Neutrophil (primary cell): ENCODE data around the gene SLC7A1.

Source experiments
- H3K27ac ChIP-seq: fragments of 200-600 bp; sonication (generic); 2 replicates; pipeline ENCODE4 v1.5.1; 2016; ENCODE audit warnings: mild to moderate bottlenecking, moderate library complexity
- H3K27me3 ChIP-seq: fragments of 200-600 bp; sonication (generic); 2 replicates; pipeline ENCODE4 v1.6.0; 2016; ENCODE audit warnings: mild to moderate bottlenecking
- H3K36me3 ChIP-seq: fragments of 200-600 bp; sonication (generic); 2 replicates; pipeline ENCODE4 v1.5.1; 2017
- H3K4me1 ChIP-seq, 2 experiments: fragments of 200-600 bp in 1 of 2; sonication (generic) in 1 of 2; 1 replicate in 1 of 2; 2 replicates in 1 of 2; pipeline versions ENCODE4 v1.5.1 to v1.6.1; 2013 to 2016; ENCODE audit warnings: low read depth in 1 of 2, low read length in 1 of 2, mild to moderate bottlenecking in 1 of 2, moderate library complexity in 1 of 2; ENCODE audit not compliant: control insufficient read depth in 1 of 2, insufficient read depth in 1 of 2
- H3K4me3 ChIP-seq, 2 experiments: fragments of 200-600 bp in 1 of 2; sonication (generic) in 1 of 2; 1 replicate in 1 of 2; 2 replicates in 1 of 2; pipeline ENCODE4 v1.5.1; 2013 to 2016; ENCODE audit warnings: low read depth in 1 of 2, low read length in 1 of 2, mild to moderate bottlenecking in 1 of 2, moderate library complexity in 1 of 2
- H3K9me3 ChIP-seq: fragments of 200-600 bp; sonication (generic); 2 replicates; pipeline ENCODE4 v1.5.1; 2016
- CTCF ChIP-seq: fragments of 200-600 bp; sonication (generic); IDR thresholded peaks from 2 replicates; pipeline ENCODE4 v1.5.1; 2016; ENCODE audit warnings: antibody characterized with exemption

Gene SLC7A1

DNA sequence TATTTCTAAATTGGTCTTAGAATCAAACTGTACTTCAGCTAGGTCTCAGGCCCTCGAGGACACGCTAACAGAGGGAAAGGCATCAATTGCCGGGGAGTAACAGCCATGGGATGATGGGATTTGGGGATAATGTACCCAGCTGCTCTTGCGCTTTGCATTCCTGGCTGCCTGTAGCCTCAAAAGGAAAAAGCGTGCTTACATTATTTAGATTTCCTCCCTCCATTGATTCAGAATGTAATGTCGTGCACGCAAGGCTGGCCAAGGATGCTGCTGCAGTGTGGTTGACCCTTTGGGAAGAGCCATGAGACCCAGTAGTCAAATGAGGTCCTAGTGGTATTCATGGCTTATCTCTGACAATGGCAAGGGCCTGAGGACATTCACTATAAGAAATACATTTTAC, 95.1 kb downstream of the SLC7A1 start:
- Histone ChIP-seq H3K27me3 (peaks cover 32% of the 10 kb centered on the region), H3K4me1 (peaks cover 14 to 17% of the 10 kb centered on the region in 2 experiments)
- no peak for TF ChIP-seq CTCF

DNA sequence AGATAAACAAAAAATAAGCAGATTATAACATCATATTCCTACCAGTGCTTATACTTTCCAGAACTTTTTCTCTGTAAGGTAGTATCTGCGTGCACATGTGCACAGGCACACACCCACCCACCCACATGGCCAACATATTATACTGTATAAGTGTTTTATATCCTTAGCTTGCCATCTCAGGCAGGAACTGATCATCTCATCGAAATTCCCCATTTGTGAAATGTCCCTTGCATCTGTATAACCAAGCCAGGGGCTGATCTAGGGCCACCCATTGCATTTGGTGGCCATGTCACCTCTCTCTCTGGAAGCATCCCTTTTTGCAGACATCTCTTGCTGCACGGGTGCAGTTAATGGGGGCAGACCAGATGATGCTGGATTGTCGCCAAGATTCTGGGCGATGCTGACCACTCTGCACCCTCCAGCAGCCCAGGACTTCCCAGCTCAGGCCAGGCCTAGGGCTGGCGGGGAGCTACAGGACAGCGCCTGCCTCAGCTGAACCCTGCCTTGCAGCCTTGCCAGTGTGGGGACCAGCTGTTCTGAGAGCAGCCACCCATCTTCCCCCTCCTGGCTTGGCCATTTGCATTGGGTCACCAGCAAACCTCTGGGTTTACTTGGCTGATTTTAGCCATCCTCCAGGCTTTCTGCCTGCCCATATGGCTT, 95.9 kb downstream of the SLC7A1 start:
- H3K4me3 ChIP-seq = no peak overlapping the region
- no peak for TF ChIP-seq CTCF
- H3K27ac ChIP-seq = no peak overlapping the region
- peaks cover 24% of the 10 kb centered on the region for H3K27me3 ChIP-seq
- no peaks in the 10 kb centered on the region for H3K36me3 ChIP-seq
- no peaks in the 10 kb centered on the region for H3K9me3 ChIP-seq
- H3K4me1 ChIP-seq = peaks cover 17 to 18% of the 10 kb centered on the region in 2 experiments

More for the DNA sequence above, 95.1 kb downstream of the SLC7A1 start:
- Histone ChIP-seq H3K4me3 (no peak overlapping the region), H3K36me3 (no peaks in the 10 kb centered on the region), H3K27ac (no peak overlapping the region), H3K9me3 (no peaks in the 10 kb centered on the region)

- Histone ChIP-seq H3K4me3 (no peak overlapping the region), H3K27ac (no peak overlapping the region), H3K4me1 (peaks cover 17 to 18% of the 10 kb centered on the region in 2 experiments), H3K27me3 (peaks cover 13% of the 10 kb centered on the region), H3K9me3 (no peaks in the 10 kb centered on the region), H3K36me3 (no peaks in the 10 kb centered on the region)
- TF ChIP-seq CTCF = no peak
Observed at GRCh38 chr13:29498426-29499040, 97.0 kb downstream of the SLC7A1 start.

DNA sequence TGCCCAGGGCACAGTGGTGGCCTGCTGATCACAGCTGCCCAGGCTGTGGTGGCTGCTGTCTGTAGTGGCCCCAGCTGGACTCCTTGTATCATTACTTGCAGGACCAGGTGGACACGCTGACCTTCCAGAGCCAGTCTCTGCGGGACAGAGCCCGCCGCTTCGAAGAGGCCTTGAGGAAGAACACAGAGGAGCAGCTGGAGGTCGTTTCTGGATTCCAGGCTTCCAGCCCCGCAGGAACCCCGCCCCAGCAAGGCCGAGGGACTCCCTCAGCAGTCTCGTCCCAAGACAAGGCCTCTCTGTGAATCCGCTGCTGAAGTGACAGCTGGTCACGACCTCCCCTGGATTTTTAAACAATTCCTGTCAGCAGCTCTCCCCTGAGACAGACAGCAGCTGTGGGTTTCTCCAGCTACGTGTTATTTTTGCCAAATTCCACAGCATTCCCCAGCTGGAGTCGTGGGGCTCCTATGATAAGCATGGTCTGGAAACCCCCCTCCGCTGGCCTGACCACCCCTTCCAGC, 98.3 kb downstream of the SLC7A1 start:
- peaks cover 17 to 18% of the 10 kb centered on the region in 2 experiments for H3K4me1 ChIP-seq
- H3K27ac ChIP-seq = peak overlapping the region; percentile 4
- no peaks in the 10 kb centered on the region for H3K9me3 ChIP-seq
- no peak for TF ChIP-seq CTCF
- H3K27me3 ChIP-seq = no peaks in the 10 kb centered on the region
- H3K4me3 ChIP-seq = no peak overlapping the region
- H3K36me3 ChIP-seq = no peaks in the 10 kb centered on the region

- Histone ChIP-seq H3K27me3 (no peaks in the 10 kb centered on the region), H3K4me1 (peaks cover 17 to 18% of the 10 kb centered on the region in 2 experiments), H3K4me3 (no peak overlapping the region), H3K27ac (peak overlapping the region; percentile 4), H3K36me3 (no peaks in the 10 kb centered on the region), H3K9me3 (no peaks in the 10 kb centered on the region)
- no peak for TF ChIP-seq CTCF
Observed at GRCh38 chr13:29496241-29496712, 99.2 kb downstream of the SLC7A1 start.
